HEK293 (cell line): Measurements from ENCODE around the gene CCDC178.

ENCODE experiments used
- CTCF ChIA-PET: fragments of 350-600 bp; formaldehyde crosslinking; extraction: SDS; loops from one replicate; lab custom pipeline; 2021; ENCODE audit warnings: antibody characterized with exemption; lab: Yijun Ruan, JAX
- POLR2A ChIA-PET: fragments of 300-600 bp; formaldehyde crosslinking; extraction: SDS; loops from one replicate; lab custom pipeline; 2020; ENCODE audit warnings: antibody characterized with exemption, inconsistent platforms; lab: Yijun Ruan, JAX
- H3K27ac ChIP-seq: fragments of 200-500 bp; sonication (Bioruptor generic); 2 replicates; pipeline ENCODE4 v1.5.1; 2014; ENCODE audit warnings: low read depth, low read length, control low read depth, inconsistent platforms; ENCODE audit errors: extremely low read depth
- H3K36me3 ChIP-seq, 2 experiments: fragments of 200-500 bp in 1 of 2; sonication (Bioruptor generic) in 1 of 2; 1 replicate in 1 of 2; 2 replicates in 1 of 2; pipeline ENCODE4 v1.5.1; 2014 to 2017; ENCODE audit warnings: inconsistent platforms in 2 of 2, low read length in 2 of 2; ENCODE audit not compliant: control insufficient read depth in 2 of 2, insufficient read depth in 1 of 2
- H3K4me1 ChIP-seq: fragments of 200-500 bp; sonication (Bioruptor generic); 2 replicates; pipeline ENCODE4 v1.5.1; 2014; ENCODE audit warnings: mild to moderate bottlenecking, low read length, inconsistent platforms; ENCODE audit not compliant: control insufficient read depth, insufficient read depth
- H3K4me3 ChIP-seq: 2 replicates; pipeline ENCODE4 v1.5.1; 2011; ENCODE audit warnings: low read depth, mild to moderate bottlenecking, control low read depth, low read length, moderate library complexity
- H3K9me3 ChIP-seq: fragments of 200-500 bp; sonication (Bioruptor generic); 2 replicates; pipeline ENCODE4 v1.5.1; 2014; ENCODE audit warnings: low read depth, low read length, inconsistent platforms; ENCODE audit not compliant: control insufficient read depth, insufficient read depth
- FEZF1 ChIP-seq: fragments of 450-650 bp; formaldehyde crosslinking; IDR thresholded peaks from 2 replicates; pipeline ENCODE4 v1.5.1; 2016; ENCODE audit warnings: missing biosample characterization, missing genetic modification characterization
- HOXC10 ChIP-seq: sonication (generic); formaldehyde crosslinking; IDR thresholded peaks from 2 replicates; pipeline ENCODE4 v1.8.1; 2023; ENCODE audit warnings: mild to moderate bottlenecking, missing genetic modification reagents
- OSR2 ChIP-seq: fragments of 450-650 bp; formaldehyde crosslinking; IDR thresholded peaks from 2 replicates; pipeline ENCODE4 v1.5.1; 2016; ENCODE audit warnings: missing biosample characterization, missing genetic modification characterization
- PRDM6 ChIP-seq: fragments of 450-650 bp; formaldehyde crosslinking; IDR thresholded peaks from 2 replicates; pipeline ENCODE4 v1.5.1; 2017; ENCODE audit warnings: missing biosample characterization, missing genetic modification characterization
- SCRT1 ChIP-seq: fragments of 450-650 bp; formaldehyde crosslinking; IDR thresholded peaks from 2 replicates; pipeline ENCODE4 v1.5.1; 2016; ENCODE audit warnings: missing biosample characterization, missing genetic modification characterization, borderline replicate concordance
- SETDB1 ChIP-seq: IDR thresholded peaks from one replicate; pipeline ENCODE4 v1.6.1; 2017; ENCODE audit warnings: mild to moderate bottlenecking, low read length, moderate library complexity, mixed read lengths; ENCODE audit not compliant: insufficient read length
- TRIM28 ChIP-seq: IDR thresholded peaks from 2 replicates; pipeline ENCODE4 v1.6.1; 2011; ENCODE audit warnings: low read length, control low read depth, borderline replicate concordance
- WT1 ChIP-seq: fragments of 450-650 bp; formaldehyde crosslinking; IDR thresholded peaks from 2 replicates; pipeline ENCODE4 v1.5.1; 2016; ENCODE audit warnings: missing biosample characterization, missing genetic modification characterization
- ZNF133 ChIP-seq: fragments of 450-650 bp; formaldehyde crosslinking; IDR thresholded peaks from 2 replicates; pipeline ENCODE4 v1.5.1; 2016; ENCODE audit warnings: missing biosample characterization, missing genetic modification characterization
- ZNF175 ChIP-seq: fragments of 450-650 bp; formaldehyde crosslinking; IDR thresholded peaks from 2 replicates; pipeline ENCODE4 v1.5.1; 2016; ENCODE audit warnings: missing biosample characterization, missing genetic modification characterization
- ZNF184 ChIP-seq: fragments of 450-650 bp; IDR thresholded peaks from 2 replicates; pipeline ENCODE4 v1.5.1; 2018; ENCODE audit warnings: missing biosample characterization, mild to moderate bottlenecking, missing genetic modification characterization
- ZNF248 ChIP-seq: fragments of 450-650 bp; formaldehyde crosslinking; IDR thresholded peaks from 2 replicates; pipeline ENCODE4 v1.5.1; 2017; ENCODE audit warnings: missing biosample characterization, missing genetic modification characterization
- ZNF335 ChIP-seq: fragments of 450-650 bp; formaldehyde crosslinking; conservative IDR thresholded peaks from 2 replicates; pipeline ENCODE4 v1.5.1; 2016; ENCODE audit warnings: missing biosample characterization, missing genetic modification characterization
- ZNF426 ChIP-seq: fragments of 450-650 bp; formaldehyde crosslinking; IDR thresholded peaks from 2 replicates; pipeline ENCODE4 v1.5.1; 2017; ENCODE audit warnings: missing biosample characterization, missing genetic modification characterization, mild to moderate bottlenecking, inconsistent platforms, moderate library complexity
- ZNF555 ChIP-seq: fragments of 450-650 bp; formaldehyde crosslinking; conservative IDR thresholded peaks from 2 replicates; pipeline ENCODE4 v1.5.1; 2017; ENCODE audit warnings: missing biosample characterization, mild to moderate bottlenecking, missing genetic modification characterization, inconsistent platforms
- ZNF658 ChIP-seq: fragments of 450-650 bp; formaldehyde crosslinking; IDR thresholded peaks from 2 replicates; pipeline ENCODE4; 2016; ENCODE audit warnings: missing biosample characterization, missing genetic modification characterization
- ZNF677 ChIP-seq: fragments of 450-650 bp; IDR thresholded peaks from 2 replicates; pipeline ENCODE4 v1.5.0; 2018; ENCODE audit warnings: missing biosample characterization, mild to moderate bottlenecking, missing genetic modification characterization, moderate library complexity
- ZNF837 ChIP-seq: fragments of 450-650 bp; formaldehyde crosslinking; IDR thresholded peaks from 2 replicates; pipeline ENCODE4 v1.5.1; 2016; ENCODE audit warnings: missing biosample characterization, missing genetic modification characterization
- ZSCAN23 ChIP-seq: fragments of 450-650 bp; formaldehyde crosslinking; IDR thresholded peaks from 2 replicates; pipeline ENCODE4 v1.5.1; 2016; ENCODE audit warnings: missing biosample characterization, missing genetic modification characterization
- ZSCAN30 ChIP-seq: fragments of 450-650 bp; IDR thresholded peaks from 2 replicates; pipeline ENCODE4 v1.5.1; 2018; ENCODE audit warnings: missing biosample characterization, mild to moderate bottlenecking, missing genetic modification characterization, moderate library complexity
- TF ChIP-seq, protein P1 (sequence below): fragments of 450-650 bp; formaldehyde crosslinking; IDR thresholded peaks from 2 replicates; pipeline ENCODE4 v1.5.1; 2016; ENCODE audit warnings: missing biosample characterization, missing genetic modification characterization
- TF ChIP-seq, protein P2 (sequence below): fragments of 450-650 bp; formaldehyde crosslinking; IDR thresholded peaks from 2 replicates; pipeline ENCODE4 v1.5.1; 2016; ENCODE audit warnings: missing biosample characterization, missing genetic modification characterization
- TF ChIP-seq, protein P3 (sequence below): fragments of 450-650 bp; formaldehyde crosslinking; IDR thresholded peaks from 2 replicates; pipeline ENCODE4 v1.5.1; 2016; ENCODE audit warnings: missing biosample characterization, missing genetic modification characterization
- TF ChIP-seq, protein P4 (sequence below): fragments of 450-650 bp; formaldehyde crosslinking; IDR thresholded peaks from 2 replicates; pipeline ENCODE4 v1.5.1; 2017; ENCODE audit warnings: missing biosample characterization, missing genetic modification characterization

The CCDC178 gene

GRCh38 chr18:33375829-33376228 is 64.7 kb downstream of the CCDC178 start (continued):
- TF ChIP-seq ZNF555 (tag by site-specific recombination): no peak
- TF ChIP-seq, protein P1, sequence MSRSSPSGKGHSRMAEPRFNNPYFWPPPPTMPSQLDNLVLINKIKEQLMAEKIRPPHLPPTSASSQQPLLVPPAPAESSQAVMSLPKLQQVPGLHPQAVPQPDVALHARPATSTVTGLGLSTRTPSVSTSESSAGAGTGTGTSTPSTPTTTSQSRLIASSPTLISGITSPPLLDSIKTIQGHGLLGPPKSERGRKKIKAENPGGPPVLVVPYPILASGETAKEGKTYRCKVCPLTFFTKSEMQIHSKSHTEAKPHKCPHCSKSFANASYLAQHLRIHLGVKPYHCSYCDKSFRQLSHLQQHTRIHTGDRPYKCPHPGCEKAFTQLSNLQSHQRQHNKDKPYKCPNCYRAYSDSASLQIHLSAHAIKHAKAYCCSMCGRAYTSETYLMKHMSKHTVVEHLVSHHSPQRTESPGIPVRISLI (tag by site-specific recombination): no peak
- TF ChIP-seq FEZF1: peak; percentile 93
- TF ChIP-seq ZNF248 (tag by site-specific recombination): no peak
- no peak for TF ChIP-seq ZNF184 (tag by site-specific recombination)
- TF ChIP-seq HOXC10: no peak
- TF ChIP-seq ZSCAN30 (tag by site-specific recombination): no peak
- peak; percentile 18; the same call in 1 of the 2 replicates for TF ChIP-seq OSR2 (tag by site-specific recombination)
- no peak for TF ChIP-seq ZNF426 (tag by site-specific recombination)
- no peak for TF ChIP-seq ZNF133 (tag by site-specific recombination)
- TF ChIP-seq ZNF677 (tag by site-specific recombination): no peak
- no peak for TF ChIP-seq ZNF658 (tag by site-specific recombination)
- TF ChIP-seq, protein P2, sequence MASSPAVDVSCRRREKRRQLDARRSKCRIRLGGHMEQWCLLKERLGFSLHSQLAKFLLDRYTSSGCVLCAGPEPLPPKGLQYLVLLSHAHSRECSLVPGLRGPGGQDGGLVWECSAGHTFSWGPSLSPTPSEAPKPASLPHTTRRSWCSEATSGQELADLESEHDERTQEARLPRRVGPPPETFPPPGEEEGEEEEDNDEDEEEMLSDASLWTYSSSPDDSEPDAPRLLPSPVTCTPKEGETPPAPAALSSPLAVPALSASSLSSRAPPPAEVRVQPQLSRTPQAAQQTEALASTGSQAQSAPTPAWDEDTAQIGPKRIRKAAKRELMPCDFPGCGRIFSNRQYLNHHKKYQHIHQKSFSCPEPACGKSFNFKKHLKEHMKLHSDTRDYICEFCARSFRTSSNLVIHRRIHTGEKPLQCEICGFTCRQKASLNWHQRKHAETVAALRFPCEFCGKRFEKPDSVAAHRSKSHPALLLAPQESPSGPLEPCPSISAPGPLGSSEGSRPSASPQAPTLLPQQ (tag by site-specific recombination): no peak

DNA sequence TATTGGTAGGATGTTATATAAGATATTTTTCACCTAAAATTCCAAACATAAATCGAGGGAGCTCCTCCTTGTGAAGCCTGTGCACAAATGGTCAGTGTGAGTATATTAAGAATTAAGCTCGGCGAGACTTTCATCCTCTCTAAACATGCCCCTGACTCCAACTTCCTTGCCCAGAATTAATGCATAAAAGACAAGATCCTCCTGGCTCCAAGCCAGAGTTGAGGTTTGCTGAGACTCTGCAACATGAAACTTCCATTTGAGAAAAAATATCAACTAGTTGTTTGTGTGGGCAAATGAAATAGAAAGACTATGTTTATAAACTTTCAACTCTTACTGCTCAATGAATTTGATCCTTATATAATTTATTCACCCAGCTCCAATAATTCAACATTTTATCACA is 68.1 kb downstream of the CCDC178 start:
- H3K4me3 ChIP-seq: no peak overlapping the region
- H3K27ac ChIP-seq: no peak overlapping the region
- ChIA-PET CTCF (interaction anchor here (0.6 kb wide), 2 partner anchors 258 to 325 kb away, joined by 3 read pairs; no protein-coding TSS in a partner anchor), POLR2A (no interaction called here)
- no peaks in the 10 kb centered on the region for H3K9me3 ChIP-seq
- H3K36me3 ChIP-seq: no peaks in the 10 kb centered on the region
- TF ChIP-seq WT1 (tag by site-specific recombination) (no peak), TRIM28 (peak; percentile 52; the same call in 1 of the 2 replicates), SCRT1 (tag by site-specific recombination) (peak; percentile 30; the same call in 1 of the 2 replicates)
- TF ChIP-seq, protein P3, sequence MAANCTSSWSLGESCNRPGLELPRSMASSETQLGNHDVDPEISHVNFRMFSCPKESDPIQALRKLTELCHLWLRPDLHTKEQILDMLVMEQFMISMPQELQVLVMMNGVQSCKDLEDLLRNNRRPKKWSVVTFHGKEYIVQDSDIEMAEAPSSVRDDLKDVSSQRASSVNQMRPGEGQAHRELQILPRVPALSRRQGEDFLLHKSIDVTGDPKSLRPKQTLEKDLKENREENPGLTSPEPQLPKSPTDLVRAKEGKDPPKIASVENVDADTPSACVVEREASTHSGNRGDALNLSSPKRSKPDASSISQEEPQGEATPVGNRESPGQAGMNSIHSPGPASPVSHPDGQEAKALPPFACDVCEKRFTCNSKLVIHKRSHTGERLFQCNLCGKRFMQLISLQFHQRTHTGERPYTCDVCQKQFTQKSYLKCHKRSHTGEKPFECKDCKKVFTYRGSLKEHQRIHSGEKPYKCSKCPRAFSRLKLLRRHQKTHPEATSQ (tag by site-specific recombination): no peak
- H3K4me1 ChIP-seq: peaks cover 7% of the 10 kb centered on the region

DNA sequence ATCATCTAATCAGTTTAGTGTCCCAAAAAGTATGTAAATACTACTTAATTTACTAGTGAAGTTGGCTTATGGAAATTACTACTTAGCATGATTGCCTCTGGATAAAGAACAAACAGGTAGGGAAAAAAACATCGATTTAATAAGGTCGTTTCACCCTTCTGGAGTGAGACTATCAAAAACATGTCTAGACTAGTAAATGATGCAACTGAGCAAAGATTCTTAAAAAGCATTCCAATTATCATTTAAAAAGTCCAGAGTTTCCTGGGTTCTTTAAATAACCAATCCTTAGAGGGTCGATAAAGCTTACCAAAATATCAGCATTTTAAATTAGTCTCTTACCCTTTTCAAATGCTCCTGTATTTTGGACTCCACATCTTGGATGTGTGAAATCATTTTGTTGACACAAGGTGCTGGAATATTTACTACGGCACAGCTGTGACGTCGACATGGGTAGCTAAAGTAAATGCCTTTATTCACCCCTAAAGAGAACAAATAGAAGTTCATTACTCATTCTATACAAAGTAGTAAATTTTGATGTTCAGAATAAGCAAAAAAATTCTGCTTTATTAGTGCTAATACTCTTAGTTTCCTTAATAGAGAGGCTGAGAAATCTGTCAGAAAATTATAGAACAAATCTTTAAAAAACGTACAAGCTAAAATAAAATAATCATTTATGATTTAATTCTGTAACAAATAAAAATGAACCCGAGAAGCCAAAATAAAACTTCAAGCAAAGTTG is 70.6 kb downstream of the CCDC178 start:
- Histone ChIP-seq H3K4me3 (no peak overlapping the region), H3K36me3 (no peaks in the 10 kb centered on the region), H3K9me3 (no peaks in the 10 kb centered on the region), H3K27ac (no peak overlapping the region), H3K4me1 (peaks cover 7% of the 10 kb centered on the region)
- TF ChIP-seq ZNF837 (tag by site-specific recombination) (no peak), TRIM28 (peak; percentile 25; the same call in 1 of the 2 replicates), ZNF175 (tag by site-specific recombination) (no peak), OSR2 (tag by site-specific recombination) (0 out of 2 replicates have a peak, but pooled peaks have one; percentile 13), FEZF1 (peak; percentile 46), ZSCAN23 (tag by site-specific recombination) (no peak), ZNF335 (tag by site-specific recombination) (peak; percentile 91), PRDM6 (tag by site-specific recombination) (0 out of 2 replicates have a peak, but pooled peaks have one; percentile 22), SETDB1 (no peak)
- TF ChIP-seq, protein P4, sequence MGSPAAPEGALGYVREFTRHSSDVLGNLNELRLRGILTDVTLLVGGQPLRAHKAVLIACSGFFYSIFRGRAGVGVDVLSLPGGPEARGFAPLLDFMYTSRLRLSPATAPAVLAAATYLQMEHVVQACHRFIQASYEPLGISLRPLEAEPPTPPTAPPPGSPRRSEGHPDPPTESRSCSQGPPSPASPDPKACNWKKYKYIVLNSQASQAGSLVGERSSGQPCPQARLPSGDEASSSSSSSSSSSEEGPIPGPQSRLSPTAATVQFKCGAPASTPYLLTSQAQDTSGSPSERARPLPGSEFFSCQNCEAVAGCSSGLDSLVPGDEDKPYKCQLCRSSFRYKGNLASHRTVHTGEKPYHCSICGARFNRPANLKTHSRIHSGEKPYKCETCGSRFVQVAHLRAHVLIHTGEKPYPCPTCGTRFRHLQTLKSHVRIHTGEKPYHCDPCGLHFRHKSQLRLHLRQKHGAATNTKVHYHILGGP: peak; percentile 83
- POLR2A ChIA-PET: no interaction called here
- CTCF ChIA-PET: interaction anchor here (0.7 kb wide), 1 partner anchor 858 kb away, joined by 4 read pairs; no protein-coding TSS in a partner anchor
